Body of pancreas (tissue), 4 donors: ENCODE data around the gene RNF5. TPM values are rescaled to one million over a fixed set of nuclear protein-coding genes. Genes with fewer than 3 reads are reported as not detected.

Experiments
- ATAC-seq: fragments of 150-250 bp; one replicate; pipeline ENCODE4 v1.9.1; 2016
- DNase-seq, 4 donors: peaks; one replicate each; pipeline ENCODE4 v3.0.0-alpha.2; 2019
- H3K27ac ChIP-seq, 4 donors: fragments of 200-600 bp; sonication (generic); 1 replicate in 3 of 4; 2 replicates in 1 of 4; pipeline versions ENCODE4 v1.5.1 to v1.6.1; 2016 to 2019; ENCODE audit warnings: mild to moderate bottlenecking in 1 of 4, mixed read lengths in 1 of 4, moderate library complexity in 1 of 4
- H3K27me3 ChIP-seq, 2 donors: fragments of 200-600 bp; sonication (generic); one replicate each; pipeline ENCODE4 v1.6.0; 2016; ENCODE audit warnings: mild to moderate bottlenecking in 1 of 2
- H3K36me3 ChIP-seq, 2 donors: fragments of 200-600 bp; sonication (generic); replicated peaks in 1 of 2; 2 replicates each; pipeline ENCODE4 v1.5.1; 2016; ENCODE audit warnings: low read depth in 2 of 2; ENCODE audit not compliant: insufficient read depth in 1 of 2
- H3K4me1 ChIP-seq: fragments of 200-600 bp; sonication (generic); one replicate; pipeline ENCODE4 v1.6.0; 2016
- H3K4me3 ChIP-seq, 2 donors: fragments of 200-600 bp; sonication (generic); 1 replicate in 1 of 2; 2 replicates in 1 of 2; pipeline ENCODE4 v1.5.1; 2016 to 2019
- H3K9me3 ChIP-seq, 3 donors: fragments of 200-600 bp; sonication (generic); 1 replicate in 2 of 3; 2 replicates in 1 of 3; pipeline ENCODE4 v1.5.1; 2016
- CTCF ChIP-seq, 7 experiments: fragments of 450-650 bp in 4 of 7; fragments of 200-600 bp in 3 of 7; sonication (generic) in 3 of 7; IDR thresholded peaks; one replicate each; pipeline ENCODE4 v1.5.1; 2016 to 2019; ENCODE audit warnings: antibody characterized with exemption in 7 of 7
- POLR2A ChIP-seq, 3 donors: fragments of 450-650 bp; IDR thresholded peaks; one replicate each; pipeline ENCODE4 v1.6.1; 2016; ENCODE audit warnings: antibody characterized with exemption in 3 of 3, mild to moderate bottlenecking in 2 of 3
- WGBS, 2 donors: methylation state at CpG; one replicate each; pipeline ENCODE4 v1.1.5; 2017; 5-methylcytosine and 5-hydroxymethylcytosine counted together
- intact Hi-C: fragments of 100-400 bp; cut with DNase I; formaldehyde crosslinking; loops from one replicate; pipeline ENCODE4 v1.15.1; 2023
- total RNA-seq, 2 donors: library from RNA; depleted of rRNA; stranded (reverse); fragments of >200 nt; gene quantifications; one replicate each; pipeline ENCODE4 v1.1.0, GENCODE V29; 2016

Gene RNF5
- total RNA-seq, 2 donors from 2014 or later, result 34.0 to 62.0 TPM

- peaks cover 0 to 1% of the 10 kb centered on the region in 2 donors for H3K36me3 ChIP-seq
- TF ChIP-seq POLR2A (IDR thresholded peaks at IDR 0.05) (no peak), CTCF (IDR thresholded peaks at IDR 0.05) (no peak)
- DNase-seq (no peak), ATAC-seq (no peak)
- 39 to 41% methylated on average over 6 of the region's 6 CpGs for WGBS, 2 donors
- H3K4me1 ChIP-seq, result no peaks in the 10 kb centered on the region
- H3K9me3 ChIP-seq, result no peaks in the 10 kb centered on the region
- no peak overlapping the region for H3K4me3 ChIP-seq
- intact Hi-C loops, result no loop called here
- no peaks in the 10 kb centered on the region for H3K27me3 ChIP-seq
- H3K27ac ChIP-seq, result no peak overlapping the region
Measured at GRCh38 chr6:32167761-32168262, 10.4 kb upstream of the RNF5 start.

- WGBS, 2 donors, result 75 to 89% methylated on average over 2 of the region's 2 CpGs
- no peak overlapping the region for H3K4me3 ChIP-seq
- H3K36me3 ChIP-seq, result peaks cover 0 to 1% of the 10 kb centered on the region in 2 donors
- ATAC-seq, result no peak
- no peak overlapping the region for H3K27ac ChIP-seq
- no peak for DNase-seq
- no peaks in the 10 kb centered on the region for H3K27me3 ChIP-seq
- no peaks in the 10 kb centered on the region for H3K9me3 ChIP-seq
- intact Hi-C loops, result no loop called here
- TF ChIP-seq POLR2A (IDR thresholded peaks at IDR 0.05) (no peak), CTCF (IDR thresholded peaks at IDR 0.05) (no peak)
- H3K4me1 ChIP-seq, result no peaks in the 10 kb centered on the region
Measured at GRCh38 chr6:32168350-32168749, 9.9 kb upstream of the RNF5 start.

GRCh38 chr6:32168807-32169591 is 9.2 kb upstream of the RNF5 start:
- ATAC-seq (no peak), DNase-seq (no peak)
- Histone ChIP-seq H3K36me3 (peaks cover 0 to 1% of the 10 kb centered on the region in 2 donors), H3K9me3 (no peaks in the 10 kb centered on the region), H3K27ac (no peak overlapping the region), H3K27me3 (no peaks in the 10 kb centered on the region), H3K4me3 (no peak overlapping the region), H3K4me1 (no peaks in the 10 kb centered on the region)
- TF ChIP-seq CTCF (IDR thresholded peaks at IDR 0.05) (no peak), POLR2A (IDR thresholded peaks at IDR 0.05) (no peak)
- 80 to 90% methylated on average over 7 to 11 of the region's 11 CpGs for WGBS, 2 donors
- intact Hi-C loops, result no loop called here

GRCh38 chr6:32170294-32170693 is 7.9 kb upstream of the RNF5 start:
- 95 to 97% methylated on average over 8 to 11 of the region's 11 CpGs for WGBS, 2 donors
- Histone ChIP-seq H3K4me3 (no peak overlapping the region), H3K36me3 (peaks cover 0 to 1% of the 10 kb centered on the region in 2 donors), H3K9me3 (no peaks in the 10 kb centered on the region), H3K27ac (no peak overlapping the region), H3K27me3 (no peaks in the 10 kb centered on the region), H3K4me1 (peaks cover 9% of the 10 kb centered on the region)
- DNase-seq (no peak), ATAC-seq (no peak)
- intact Hi-C loops, result no loop called here
- no peak for TF ChIP-seq POLR2A (IDR thresholded peaks at IDR 0.05)

GRCh38 chr6:32171234-32171633 is 7.0 kb upstream of the RNF5 start:
- peaks cover 0 to 1% of the 10 kb centered on the region in 2 donors for H3K36me3 ChIP-seq
- ATAC-seq, result no peak
- intact Hi-C loops, result no loop called here
- no peaks in the 10 kb centered on the region for H3K27me3 ChIP-seq
- H3K27ac ChIP-seq, result no peak overlapping the region
- DNase-seq, result no peak
- no peaks in the 10 kb centered on the region for H3K9me3 ChIP-seq
- TF ChIP-seq CTCF (IDR thresholded peaks at IDR 0.05), result no peak
- TF ChIP-seq POLR2A (IDR thresholded peaks at IDR 0.05), result no peak
- no peak overlapping the region for H3K4me3 ChIP-seq
- peaks cover 14% of the 10 kb centered on the region for H3K4me1 ChIP-seq
- WGBS, 2 donors, result 93 to 96% methylated on average over 6 of the region's 6 CpGs
